Measurements from ENCODE around the gene SNX1. TPM values are rescaled to one million over a fixed set of nuclear protein-coding genes. Genes with fewer than 3 reads are reported as not detected.

SNX1 gene
- total RNA-seq, 1 donor from 2014 or later = 87.7 TPM

GRCh38 chr15:64066451-64066850 lies 29.3 kb upstream of the SNX1 start:
- Histone ChIP-seq H3K27ac (ENCODE audit: low read depth, low read length) (no peak overlapping the region), H3K4me3 (ENCODE audit: insufficient read depth, low read depth, low read length) (no peak overlapping the region), H3K4me1 (ENCODE audit: insufficient read depth, low read length) (peaks cover 5% of the 10 kb centered on the region), H3K27me3 (ENCODE audit: insufficient read depth, low read length) (no peaks in the 10 kb centered on the region), H3K4me2 (ENCODE audit: low read length) (no peak overlapping the region), H3K79me2 (ENCODE audit: insufficient read depth, low read length) (no peaks in the 10 kb centered on the region), H2AFZ (ENCODE audit: low read depth, low read length) (no peak overlapping the region), H3K9ac (ENCODE audit: low read length) (no peak overlapping the region), H3K36me3 (ENCODE audit: insufficient read depth, low read length) (no peaks in the 10 kb centered on the region), H4K20me1 (ENCODE audit: insufficient read depth, low read length) (no peaks in the 10 kb centered on the region), H3K9me3 (ENCODE audit: insufficient read depth, low read depth, low read length) (no peaks in the 10 kb centered on the region)
- Mint-ChIP-seq H3K4me3 (ENCODE audit: unreplicated experiment) (no peak overlapping the region), H3K9me3 (ENCODE audit: unreplicated experiment) (no peaks in the 10 kb centered on the region), H3K27me3 (ENCODE audit: low read depth, unreplicated experiment) (no peaks in the 10 kb centered on the region), H3K4me1 (ENCODE audit: low read depth, unreplicated experiment) (peaks cover 9% of the 10 kb centered on the region), H3K36me3 (ENCODE audit: low read depth, unreplicated experiment) (no peaks in the 10 kb centered on the region), H3K27ac (ENCODE audit: unreplicated experiment) (no peak overlapping the region)
- DNase-seq (ENCODE audit: low read depth) (no peak), FAIRE-seq (no peak)
- no peak for TF ChIP-seq EZH2 (IDR thresholded peaks at IDR 0.05; ENCODE audit: insufficient read depth, low read length)
- TF ChIP-seq, protein P1, sequence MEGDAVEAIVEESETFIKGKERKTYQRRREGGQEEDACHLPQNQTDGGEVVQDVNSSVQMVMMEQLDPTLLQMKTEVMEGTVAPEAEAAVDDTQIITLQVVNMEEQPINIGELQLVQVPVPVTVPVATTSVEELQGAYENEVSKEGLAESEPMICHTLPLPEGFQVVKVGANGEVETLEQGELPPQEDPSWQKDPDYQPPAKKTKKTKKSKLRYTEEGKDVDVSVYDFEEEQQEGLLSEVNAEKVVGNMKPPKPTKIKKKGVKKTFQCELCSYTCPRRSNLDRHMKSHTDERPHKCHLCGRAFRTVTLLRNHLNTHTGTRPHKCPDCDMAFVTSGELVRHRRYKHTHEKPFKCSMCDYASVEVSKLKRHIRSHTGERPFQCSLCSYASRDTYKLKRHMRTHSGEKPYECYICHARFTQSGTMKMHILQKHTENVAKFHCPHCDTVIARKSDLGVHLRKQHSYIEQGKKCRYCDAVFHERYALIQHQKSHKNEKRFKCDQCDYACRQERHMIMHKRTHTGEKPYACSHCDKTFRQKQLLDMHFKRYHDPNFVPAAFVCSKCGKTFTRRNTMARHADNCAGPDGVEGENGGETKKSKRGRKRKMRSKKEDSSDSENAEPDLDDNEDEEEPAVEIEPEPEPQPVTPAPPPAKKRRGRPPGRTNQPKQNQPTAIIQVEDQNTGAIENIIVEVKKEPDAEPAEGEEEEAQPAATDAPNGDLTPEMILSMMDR (IDR thresholded peaks at IDR 0.05; ENCODE audit: insufficient read depth, low read depth, low read length) = no peak

DNA sequence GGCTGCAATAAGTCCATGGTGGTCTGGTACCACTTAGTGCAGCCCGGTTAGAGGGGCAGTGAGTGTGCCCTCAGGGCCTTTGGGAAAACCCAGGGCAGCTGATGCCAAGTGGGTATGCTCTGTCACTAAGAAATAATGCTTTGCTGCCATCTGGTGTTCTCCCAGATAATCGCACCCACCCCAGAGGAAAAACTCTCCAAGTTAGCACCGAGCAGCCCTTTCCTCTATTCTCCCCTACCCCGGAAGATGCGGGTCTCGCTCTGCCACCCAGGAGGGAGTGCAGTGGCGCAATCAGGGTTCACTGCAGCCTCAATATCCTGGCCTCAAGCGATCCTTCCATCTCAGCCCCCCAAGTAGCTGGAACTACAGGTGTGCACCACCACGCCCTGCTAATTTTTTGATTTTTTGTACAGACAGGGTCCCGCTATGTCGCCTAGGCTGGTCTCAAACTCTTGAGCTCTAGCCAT lies 28.2 kb upstream of the SNX1 start:
- peaks cover 3% of the 10 kb centered on the region for H3K36me3 Mint-ChIP-seq (ENCODE audit: low read depth, unreplicated experiment)
- Histone ChIP-seq H3K4me3 (ENCODE audit: insufficient read depth, low read depth, low read length) (no peak overlapping the region), H3K79me2 (ENCODE audit: insufficient read depth, low read length) (no peaks in the 10 kb centered on the region), H3K27me3 (ENCODE audit: insufficient read depth, low read length) (no peaks in the 10 kb centered on the region), H3K36me3 (ENCODE audit: insufficient read depth, low read length) (peaks cover 4% of the 10 kb centered on the region), H3K27ac (ENCODE audit: low read depth, low read length) (no peak overlapping the region), H3K4me2 (ENCODE audit: low read length) (peak overlapping the region; percentile 23), H3K9ac (ENCODE audit: low read length) (no peak overlapping the region), H3K4me1 (ENCODE audit: insufficient read depth, low read length) (peaks cover 14% of the 10 kb centered on the region), H2AFZ (ENCODE audit: low read depth, low read length) (no peak overlapping the region), H3K9me3 (ENCODE audit: insufficient read depth, low read depth, low read length) (no peaks in the 10 kb centered on the region), H4K20me1 (ENCODE audit: insufficient read depth, low read length) (no peaks in the 10 kb centered on the region)
- H3K9me3 Mint-ChIP-seq (ENCODE audit: unreplicated experiment) = no peaks in the 10 kb centered on the region
- H3K27ac Mint-ChIP-seq (ENCODE audit: unreplicated experiment) = no peak overlapping the region
- no peak overlapping the region for H3K4me3 Mint-ChIP-seq (ENCODE audit: unreplicated experiment)
- no peak for FAIRE-seq
- TF ChIP-seq EZH2 (IDR thresholded peaks at IDR 0.05; ENCODE audit: insufficient read depth, low read length) = no peak
- TF ChIP-seq, protein P1 (IDR thresholded peaks at IDR 0.05; ENCODE audit: insufficient read depth, low read depth, low read length) = peak; percentile 73
- no peak for DNase-seq (ENCODE audit: low read depth)
- H3K4me1 Mint-ChIP-seq (ENCODE audit: low read depth, unreplicated experiment) = peaks cover 12% of the 10 kb centered on the region
- no peaks in the 10 kb centered on the region for H3K27me3 Mint-ChIP-seq (ENCODE audit: low read depth, unreplicated experiment)

DNA sequence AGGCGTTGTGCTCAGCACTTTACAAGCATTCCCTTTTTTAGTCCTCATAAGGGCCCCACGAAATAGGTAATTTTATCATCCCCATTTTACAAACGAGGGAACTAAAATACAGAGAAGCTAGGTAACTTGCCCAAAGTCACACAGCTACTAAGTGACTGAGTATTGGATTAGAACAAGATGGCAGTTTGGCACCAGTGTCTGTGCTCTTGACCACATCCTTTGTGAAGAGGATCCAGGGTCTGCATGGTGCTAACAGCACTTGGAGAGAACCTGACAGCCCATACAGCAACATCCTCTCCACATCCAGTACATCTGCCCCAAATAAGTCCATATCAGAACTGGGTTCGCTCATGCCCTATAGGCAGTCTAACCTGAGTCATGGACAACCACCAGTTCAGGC lies 27.6 kb upstream of the SNX1 start:
- Histone ChIP-seq H3K27me3 (ENCODE audit: insufficient read depth, low read length) (no peaks in the 10 kb centered on the region), H3K36me3 (ENCODE audit: insufficient read depth, low read length) (peaks cover 4% of the 10 kb centered on the region), H2AFZ (ENCODE audit: low read depth, low read length) (no peak overlapping the region), H3K4me3 (ENCODE audit: insufficient read depth, low read depth, low read length) (no peak overlapping the region), H4K20me1 (ENCODE audit: insufficient read depth, low read length) (no peaks in the 10 kb centered on the region), H3K27ac (ENCODE audit: low read depth, low read length) (no peak overlapping the region), H3K9ac (ENCODE audit: low read length) (no peak overlapping the region), H3K9me3 (ENCODE audit: insufficient read depth, low read depth, low read length) (no peaks in the 10 kb centered on the region), H3K4me1 (ENCODE audit: insufficient read depth, low read length) (peaks cover 14% of the 10 kb centered on the region), H3K4me2 (ENCODE audit: low read length) (no peak overlapping the region), H3K79me2 (ENCODE audit: insufficient read depth, low read length) (no peaks in the 10 kb centered on the region)
- Mint-ChIP-seq H3K4me1 (ENCODE audit: low read depth, unreplicated experiment) (peaks cover 12% of the 10 kb centered on the region), H3K27me3 (ENCODE audit: low read depth, unreplicated experiment) (no peaks in the 10 kb centered on the region), H3K9me3 (ENCODE audit: unreplicated experiment) (no peaks in the 10 kb centered on the region), H3K36me3 (ENCODE audit: low read depth, unreplicated experiment) (peaks cover 3% of the 10 kb centered on the region), H3K4me3 (ENCODE audit: unreplicated experiment) (no peak overlapping the region), H3K27ac (ENCODE audit: unreplicated experiment) (no peak overlapping the region)
- DNase-seq (ENCODE audit: low read depth) (no peak), FAIRE-seq (no peak)
- no peak for TF ChIP-seq EZH2 (IDR thresholded peaks at IDR 0.05; ENCODE audit: insufficient read depth, low read length)
- TF ChIP-seq, protein P1 (IDR thresholded peaks at IDR 0.05; ENCODE audit: insufficient read depth, low read depth, low read length) = no peak

All from astrocyte (in vitro differentiated cells and primary cell).